Loucy (cell line): ENCODE results near the gene GRIN2A.

Experiments
- H2AFZ ChIP-seq: fragments of 200-600 bp; sonication (generic); 2 replicates; pipeline ENCODE4 v1.6.0; 2016; ENCODE audit warnings: antibody characterized with exemption, mild to moderate bottlenecking, low read length, moderate library complexity
- H3F3A ChIP-seq: fragments of 200-600 bp; 2 replicates; pipeline ENCODE4 v1.6.0; 2016; ENCODE audit warnings: antibody characterized with exemption, low read depth, mild to moderate bottlenecking
- H3K27me3 ChIP-seq: fragments of 200-600 bp; sonication (generic); 2 replicates; pipeline ENCODE4 v1.6.1; 2014; ENCODE audit warnings: low read length, mild to moderate bottlenecking; ENCODE audit not compliant: insufficient read depth, poor library complexity, severe bottlenecking
- H3K36me3 ChIP-seq: fragments of 200-600 bp; sonication (generic); 2 replicates; pipeline ENCODE4 v1.6.1; 2016; ENCODE audit warnings: low read length; ENCODE audit not compliant: insufficient read depth
- H3K4me1 ChIP-seq: fragments of 200-600 bp; sonication (generic); 2 replicates; pipeline ENCODE4 v1.5.1; 2014; ENCODE audit warnings: low read length, mild to moderate bottlenecking; ENCODE audit not compliant: insufficient read depth, poor library complexity, severe bottlenecking
- H3K4me2 ChIP-seq: fragments of 200-600 bp; sonication (generic); 2 replicates; pipeline ENCODE4 v1.6.0; 2014; ENCODE audit warnings: antibody characterized with exemption, low read length, low read depth, mild to moderate bottlenecking; ENCODE audit not compliant: poor library complexity, severe bottlenecking
- H3K4me3 ChIP-seq: fragments of 200-600 bp; sonication (generic); 2 replicates; pipeline ENCODE4 v1.5.1; 2014; ENCODE audit warnings: low read length, mild to moderate bottlenecking, mixed read lengths; ENCODE audit not compliant: poor library complexity, severe bottlenecking
- H3K79me2 ChIP-seq: fragments of 200-600 bp; sonication (generic); 2 replicates; pipeline ENCODE4 v1.6.1; 2014; ENCODE audit warnings: low read length; ENCODE audit not compliant: insufficient read depth
- H3K9ac ChIP-seq: fragments of 200-600 bp; sonication (generic); 2 replicates; pipeline ENCODE4 v1.6.0; 2014; ENCODE audit warnings: mild to moderate bottlenecking, low read depth, low read length, moderate library complexity; ENCODE audit not compliant: poor library complexity, severe bottlenecking
- H3K9me2 ChIP-seq: fragments of 200-600 bp; sonication (generic); replicated peaks from 2 replicates; pipeline ENCODE4 v1.6.1; 2016; ENCODE audit warnings: low read depth, low read length, mixed read lengths
- H3K9me3 ChIP-seq: fragments of 200-600 bp; sonication (generic); 2 replicates; pipeline ENCODE4 v1.6.1; 2014; ENCODE audit warnings: mild to moderate bottlenecking, antibody characterized with exemption, low read length, low read depth; ENCODE audit not compliant: insufficient read depth
- H4K20me1 ChIP-seq: fragments of 200-600 bp; sonication (generic); 2 replicates; pipeline ENCODE4 v1.6.0; 2014; ENCODE audit warnings: antibody characterized with exemption, low read length, mild to moderate bottlenecking; ENCODE audit not compliant: insufficient read depth, poor library complexity, severe bottlenecking
- EZH2phosphoT487 ChIP-seq: fragments of 200-600 bp; IDR thresholded peaks from 2 replicates; pipeline ENCODE4 v1.6.1; 2018; ENCODE audit warnings: antibody characterized with exemption, mild to moderate bottlenecking, moderate library complexity, borderline replicate concordance
- TF ChIP-seq, protein P1 (sequence below): fragments of 200-600 bp; sonication (generic); conservative IDR thresholded peaks from 2 replicates; pipeline ENCODE4 v1.5.1; 2014; ENCODE audit warnings: mild to moderate bottlenecking, antibody characterized with exemption, low read length

Gene GRIN2A

GRCh38 chr16:9823510-9823909 is 358.7 kb downstream of the GRIN2A start:
- Histone ChIP-seq H3K4me2 (no peak overlapping the region), H3K9me3 (no peaks in the 10 kb centered on the region), H3K9ac (no peak overlapping the region), H3K27me3 (no peaks in the 10 kb centered on the region), H2AFZ (no peak overlapping the region), H3K4me1 (no peaks in the 10 kb centered on the region), H3K36me3 (no peaks in the 10 kb centered on the region), H3K4me3 (no peak overlapping the region), H3F3A (no peaks in the 10 kb centered on the region), H3K9me2 (no peaks in the 10 kb centered on the region), H4K20me1 (no peaks in the 10 kb centered on the region), H3K79me2 (no peaks in the 10 kb centered on the region)
- TF ChIP-seq, protein P1, sequence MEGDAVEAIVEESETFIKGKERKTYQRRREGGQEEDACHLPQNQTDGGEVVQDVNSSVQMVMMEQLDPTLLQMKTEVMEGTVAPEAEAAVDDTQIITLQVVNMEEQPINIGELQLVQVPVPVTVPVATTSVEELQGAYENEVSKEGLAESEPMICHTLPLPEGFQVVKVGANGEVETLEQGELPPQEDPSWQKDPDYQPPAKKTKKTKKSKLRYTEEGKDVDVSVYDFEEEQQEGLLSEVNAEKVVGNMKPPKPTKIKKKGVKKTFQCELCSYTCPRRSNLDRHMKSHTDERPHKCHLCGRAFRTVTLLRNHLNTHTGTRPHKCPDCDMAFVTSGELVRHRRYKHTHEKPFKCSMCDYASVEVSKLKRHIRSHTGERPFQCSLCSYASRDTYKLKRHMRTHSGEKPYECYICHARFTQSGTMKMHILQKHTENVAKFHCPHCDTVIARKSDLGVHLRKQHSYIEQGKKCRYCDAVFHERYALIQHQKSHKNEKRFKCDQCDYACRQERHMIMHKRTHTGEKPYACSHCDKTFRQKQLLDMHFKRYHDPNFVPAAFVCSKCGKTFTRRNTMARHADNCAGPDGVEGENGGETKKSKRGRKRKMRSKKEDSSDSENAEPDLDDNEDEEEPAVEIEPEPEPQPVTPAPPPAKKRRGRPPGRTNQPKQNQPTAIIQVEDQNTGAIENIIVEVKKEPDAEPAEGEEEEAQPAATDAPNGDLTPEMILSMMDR = no peak
- no peak for TF ChIP-seq EZH2phosphoT487

GRCh38 chr16:9821970-9822369 is 360.3 kb downstream of the GRIN2A start:
- TF ChIP-seq EZH2phosphoT487 = no peak
- TF ChIP-seq, protein P1 = no peak
- Histone ChIP-seq H3K9ac (no peak overlapping the region), H3K9me3 (no peaks in the 10 kb centered on the region), H3K79me2 (no peaks in the 10 kb centered on the region), H3K4me3 (no peak overlapping the region), H3K36me3 (no peaks in the 10 kb centered on the region), H2AFZ (no peak overlapping the region), H4K20me1 (no peaks in the 10 kb centered on the region), H3K4me1 (no peaks in the 10 kb centered on the region), H3F3A (no peaks in the 10 kb centered on the region), H3K9me2 (no peaks in the 10 kb centered on the region), H3K27me3 (no peaks in the 10 kb centered on the region), H3K4me2 (no peak overlapping the region)

DNA sequence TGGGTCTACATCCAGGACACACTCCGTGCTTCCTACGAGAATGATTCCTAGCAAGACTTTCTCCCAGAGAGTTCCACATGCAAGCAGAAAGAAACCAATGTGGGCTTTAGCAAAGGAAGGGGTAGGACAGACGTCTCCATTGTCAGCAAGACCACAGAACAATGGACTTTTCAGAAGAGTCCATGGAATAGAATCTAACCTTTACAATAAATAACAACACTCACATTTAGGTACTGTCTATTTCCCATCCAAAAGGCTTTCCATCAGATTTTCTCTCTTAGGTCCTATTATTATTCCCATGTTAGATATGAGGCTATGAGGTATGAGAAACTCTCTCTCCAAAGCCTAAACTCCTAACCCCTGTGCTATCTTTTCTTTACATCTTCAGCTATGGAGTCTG is 360.9 kb downstream of the GRIN2A start:
- H4K20me1 ChIP-seq = no peaks in the 10 kb centered on the region
- H3K27me3 ChIP-seq = no peaks in the 10 kb centered on the region
- H2AFZ ChIP-seq = no peak overlapping the region
- H3K9me2 ChIP-seq = no peaks in the 10 kb centered on the region
- H3K4me3 ChIP-seq = no peak overlapping the region
- H3K4me1 ChIP-seq = no peaks in the 10 kb centered on the region
- no peaks in the 10 kb centered on the region for H3K36me3 ChIP-seq
- no peaks in the 10 kb centered on the region for H3F3A ChIP-seq
- TF ChIP-seq EZH2phosphoT487 = no peak
- TF ChIP-seq, protein P1 = no peak
- H3K4me2 ChIP-seq = no peak overlapping the region
- H3K79me2 ChIP-seq = no peaks in the 10 kb centered on the region
- H3K9me3 ChIP-seq = no peaks in the 10 kb centered on the region
- H3K9ac ChIP-seq = no peak overlapping the region
